ENCODE results near the gene INO80.

DNA sequence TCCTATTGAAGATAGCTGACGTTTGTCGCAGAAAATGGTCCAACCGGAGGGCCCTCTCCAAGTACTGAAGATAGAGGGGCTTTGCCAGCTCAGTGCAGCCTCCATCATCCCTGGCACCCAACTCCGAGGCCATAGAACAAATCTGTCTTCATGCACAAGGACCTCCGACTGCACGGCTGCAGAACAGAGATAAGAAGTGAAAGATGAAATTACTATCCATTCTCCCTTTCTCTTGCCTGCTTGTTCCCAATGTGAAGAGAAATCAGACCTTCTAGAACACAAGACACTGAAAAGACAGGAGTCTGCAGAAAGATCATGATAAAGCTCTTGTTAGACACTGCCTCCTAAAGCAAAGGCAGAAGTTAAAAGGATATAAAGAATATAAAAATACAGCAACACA, 19.9 kb downstream of the INO80 start:
- TF ChIP-seq, protein P1, sequence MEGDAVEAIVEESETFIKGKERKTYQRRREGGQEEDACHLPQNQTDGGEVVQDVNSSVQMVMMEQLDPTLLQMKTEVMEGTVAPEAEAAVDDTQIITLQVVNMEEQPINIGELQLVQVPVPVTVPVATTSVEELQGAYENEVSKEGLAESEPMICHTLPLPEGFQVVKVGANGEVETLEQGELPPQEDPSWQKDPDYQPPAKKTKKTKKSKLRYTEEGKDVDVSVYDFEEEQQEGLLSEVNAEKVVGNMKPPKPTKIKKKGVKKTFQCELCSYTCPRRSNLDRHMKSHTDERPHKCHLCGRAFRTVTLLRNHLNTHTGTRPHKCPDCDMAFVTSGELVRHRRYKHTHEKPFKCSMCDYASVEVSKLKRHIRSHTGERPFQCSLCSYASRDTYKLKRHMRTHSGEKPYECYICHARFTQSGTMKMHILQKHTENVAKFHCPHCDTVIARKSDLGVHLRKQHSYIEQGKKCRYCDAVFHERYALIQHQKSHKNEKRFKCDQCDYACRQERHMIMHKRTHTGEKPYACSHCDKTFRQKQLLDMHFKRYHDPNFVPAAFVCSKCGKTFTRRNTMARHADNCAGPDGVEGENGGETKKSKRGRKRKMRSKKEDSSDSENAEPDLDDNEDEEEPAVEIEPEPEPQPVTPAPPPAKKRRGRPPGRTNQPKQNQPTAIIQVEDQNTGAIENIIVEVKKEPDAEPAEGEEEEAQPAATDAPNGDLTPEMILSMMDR (conservative IDR thresholded peaks at IDR 0.05; ENCODE audit: low read depth, low read length) = no peak
- TF ChIP-seq EZH2 (IDR thresholded peaks at IDR 0.05; ENCODE audit: borderline replicate concordance, low read depth, low read length, poor library complexity, severe bottlenecking) = no peak

All from A673 (cell line).